Mesenchymal stem cell (in vitro differentiated cells and primary cell): ENCODE results near the gene PCK2.

ENCODE experiments used
- DNase-seq: peaks from one replicate; pipeline ENCODE4 v3.0.0-alpha.2; 2013
- H2AFZ ChIP-seq: one replicate; pipeline ENCODE4 v1.6.1; 2013; ENCODE audit warnings: low read depth, mild to moderate bottlenecking, control low read depth, inconsistent platforms, low read length, moderate library complexity
- H2AK5ac ChIP-seq: 2 replicates; pipeline ENCODE4 v1.6.1; 2013; ENCODE audit warnings: low read length, moderate library complexity, mild to moderate bottlenecking, inconsistent platforms; ENCODE audit not compliant: severe bottlenecking
- H2BK120ac ChIP-seq: one replicate; pipeline ENCODE4 v1.6.1; 2013; ENCODE audit warnings: low read depth, mild to moderate bottlenecking, inconsistent platforms, low read length, moderate library complexity
- H2BK12ac ChIP-seq, 2 experiments: one replicate each; pipeline ENCODE4 v1.6.1; 2013; ENCODE audit warnings: inconsistent platforms in 2 of 2, low read length in 2 of 2, mild to moderate bottlenecking in 2 of 2, moderate library complexity in 2 of 2, control low read depth in 1 of 2
- H2BK15ac ChIP-seq: one replicate; pipeline ENCODE4 v1.6.1; 2013; ENCODE audit warnings: mild to moderate bottlenecking, low read depth, inconsistent platforms; ENCODE audit not compliant: poor library complexity, severe bottlenecking
- H2BK5ac ChIP-seq: 2 replicates; pipeline ENCODE4 v1.6.1; 2013; ENCODE audit warnings: low read depth, mild to moderate bottlenecking, low read length, control low read depth, inconsistent platforms; ENCODE audit not compliant: poor library complexity, severe bottlenecking
- H3K14ac ChIP-seq, 2 experiments: one replicate each; pipeline ENCODE4 v1.6.1; 2013; ENCODE audit warnings: inconsistent platforms in 2 of 2, low read length in 2 of 2, control low read depth in 1 of 2, mild to moderate bottlenecking in 1 of 2, moderate library complexity in 1 of 2
- H3K18ac ChIP-seq, 2 experiments: one replicate each; pipeline ENCODE4 v1.6.1; 2013; ENCODE audit warnings: inconsistent platforms in 2 of 2, low read length in 2 of 2, control low read depth in 1 of 2, low read depth in 1 of 2, mild to moderate bottlenecking in 1 of 2
- H3K23ac ChIP-seq, 2 experiments: one replicate each; pipeline ENCODE4 v1.6.1; 2013; ENCODE audit warnings: inconsistent platforms in 2 of 2, low read length in 2 of 2, mild to moderate bottlenecking in 2 of 2, moderate library complexity in 2 of 2, control low read depth in 1 of 2
- H3K27ac ChIP-seq: 2 replicates; pipeline ENCODE4 v1.5.1; 2013; ENCODE audit warnings: mild to moderate bottlenecking, moderate library complexity, low read length, control low read depth, inconsistent platforms; ENCODE audit not compliant: poor library complexity, severe bottlenecking
- H3K27me3 ChIP-seq, 2 experiments: 2 replicates each; pipeline versions ENCODE4 v1.6.1 to v1.7.0; 2013; ENCODE audit warnings: low read length in 2 of 2, mild to moderate bottlenecking in 2 of 2, moderate library complexity in 2 of 2, control low read depth in 1 of 2, inconsistent platforms in 1 of 2; ENCODE audit not compliant: control insufficient read depth in 1 of 2, insufficient read depth in 1 of 2
- H3K36me3 ChIP-seq, 2 experiments: 2 replicates each; pipeline versions ENCODE4 v1.6.1 to v1.7.0; 2013; ENCODE audit warnings: low read length in 2 of 2, control low read depth in 1 of 2, inconsistent platforms in 1 of 2, low read depth in 1 of 2, mild to moderate bottlenecking in 1 of 2; ENCODE audit not compliant: insufficient read depth in 2 of 2, control insufficient read depth in 1 of 2
- H3K4ac ChIP-seq, 2 experiments: one replicate each; pipeline ENCODE4 v1.6.1; 2013; ENCODE audit warnings: inconsistent platforms in 2 of 2, low read length in 2 of 2, mild to moderate bottlenecking in 2 of 2, moderate library complexity in 2 of 2, control low read depth in 1 of 2, low read depth in 1 of 2
- H3K4me1 ChIP-seq: 2 replicates; pipeline ENCODE4 v1.6.1; 2013; ENCODE audit warnings: low read depth, low read length, control low read depth; ENCODE audit not compliant: control insufficient read depth, insufficient read depth
- H3K4me2 ChIP-seq: 2 replicates; pipeline ENCODE4 v1.6.1; 2013; ENCODE audit warnings: low read length, mild to moderate bottlenecking, inconsistent platforms; ENCODE audit not compliant: poor library complexity, severe bottlenecking
- H3K4me3 ChIP-seq, 2 experiments: 2 replicates each; pipeline versions ENCODE4 v1.5.1 to v1.7.0; 2013; ENCODE audit warnings: low read length in 2 of 2, mild to moderate bottlenecking in 2 of 2, control low read depth in 1 of 2, low read depth in 1 of 2; ENCODE audit not compliant: insufficient read depth in 1 of 2
- H3K79me1 ChIP-seq: replicated peaks from 2 replicates; pipeline ENCODE4 v1.6.1; 2013; ENCODE audit warnings: mild to moderate bottlenecking, control low read depth, low read length, inconsistent platforms; ENCODE audit not compliant: poor library complexity, severe bottlenecking
- H3K9ac ChIP-seq: 2 replicates; pipeline ENCODE4 v1.7.0; 2013; ENCODE audit warnings: mild to moderate bottlenecking, low read length, moderate library complexity
- H3K9me3 ChIP-seq: 2 replicates; pipeline ENCODE4 v1.7.0; 2013; ENCODE audit warnings: mild to moderate bottlenecking, low read length; ENCODE audit not compliant: control insufficient read depth
- H4K8ac ChIP-seq: one replicate; pipeline ENCODE4 v1.6.1; 2013; ENCODE audit warnings: inconsistent platforms, mild to moderate bottlenecking, low read length, moderate library complexity
- H4K91ac ChIP-seq: one replicate; pipeline ENCODE4 v1.6.1; 2013; ENCODE audit warnings: mild to moderate bottlenecking, low read length, inconsistent platforms
- WGBS: methylation state at CpG from one replicate; pipeline ENCODE4 v1.1.7; 2013; ENCODE audit warnings: mixed read lengths; 5-methylcytosine and 5-hydroxymethylcytosine counted together

PCK2 gene

GRCh38 chr14:24098927-24099813 lies 5.1 kb downstream of the PCK2 start:
- Histone ChIP-seq H4K91ac (peak overlapping the region; percentile 1), H2BK12ac (no peak overlapping the region), H3K4ac (no peak overlapping the region), H3K4me3 (no peak overlapping the region), H3K18ac (no peak overlapping the region), H3K4me2 (no peak overlapping the region), H3K27me3 (no peaks in the 10 kb centered on the region), H2AK5ac (no peak overlapping the region), H2BK120ac (no peak overlapping the region), H2BK5ac (no peak overlapping the region), H3K4me1 (peaks cover 10% of the 10 kb centered on the region), H3K14ac (no peak overlapping the region), H3K9ac (no peak overlapping the region), H3K36me3 (peaks cover 20 to 37% of the 10 kb centered on the region in 2 experiments), H4K8ac (no peak overlapping the region), H2BK15ac (no peak overlapping the region), H2AFZ (no peak overlapping the region), H3K23ac (no peak overlapping the region), H3K27ac (no peak overlapping the region), H3K79me1 (peaks cover 11% of the 10 kb centered on the region), H3K9me3 (no peaks in the 10 kb centered on the region)
- 97% methylated on average over 17 of the region's 17 CpGs for WGBS
- DNase-seq: no peak

GRCh38 chr14:24100197-24100981 lies 6.3 kb downstream of the PCK2 start:
- Histone ChIP-seq H2BK120ac (no peak overlapping the region), H3K36me3 (peaks cover 20 to 37% of the 10 kb centered on the region in 2 experiments), H2BK12ac (no peak overlapping the region), H3K4ac (no peak overlapping the region), H2AFZ (no peak overlapping the region), H3K9ac (no peak overlapping the region), H3K4me1 (peaks cover 4% of the 10 kb centered on the region), H2BK15ac (no peak overlapping the region), H3K14ac (no peak overlapping the region), H2BK5ac (no peak overlapping the region), H3K79me1 (peaks cover 11% of the 10 kb centered on the region), H4K8ac (no peak overlapping the region), H3K4me2 (no peak overlapping the region), H3K18ac (no peak overlapping the region), H4K91ac (no peak overlapping the region), H3K4me3 (no peak overlapping the region), H3K9me3 (no peaks in the 10 kb centered on the region), H3K27ac (no peak overlapping the region), H3K27me3 (no peaks in the 10 kb centered on the region), H2AK5ac (no peak overlapping the region), H3K23ac (no peak overlapping the region)
- WGBS: 93% methylated on average over 4 of the region's 4 CpGs
- DNase-seq: no peak

- 96% methylated on average over 3 of the region's 3 CpGs for WGBS
- no peak overlapping the region for H2AK5ac ChIP-seq
- H3K18ac ChIP-seq: no peak overlapping the region
- no peak overlapping the region for H4K91ac ChIP-seq
- H3K27ac ChIP-seq: no peak overlapping the region
- no peak overlapping the region for H3K23ac ChIP-seq
- no peak overlapping the region for H2BK120ac ChIP-seq
- H2BK15ac ChIP-seq: no peak overlapping the region
- no peak overlapping the region for H3K4me2 ChIP-seq
- no peak for DNase-seq
- H3K36me3 ChIP-seq: peaks cover 20 to 37% of the 10 kb centered on the region in 2 experiments
- no peaks in the 10 kb centered on the region for H3K9me3 ChIP-seq
- H3K27me3 ChIP-seq: no peaks in the 10 kb centered on the region
- no peak overlapping the region for H2AFZ ChIP-seq
- no peak overlapping the region for H3K9ac ChIP-seq
- H3K14ac ChIP-seq: no peak overlapping the region
- no peaks in the 10 kb centered on the region for H3K4me1 ChIP-seq
- H3K4me3 ChIP-seq: no peak overlapping the region
- no peak overlapping the region for H2BK12ac ChIP-seq
- peaks cover 8% of the 10 kb centered on the region for H3K79me1 ChIP-seq
- H2BK5ac ChIP-seq: no peak overlapping the region
- no peak overlapping the region for H4K8ac ChIP-seq
- no peak overlapping the region for H3K4ac ChIP-seq
Measured at GRCh38 chr14:24100982-24101494, 6.9 kb downstream of the PCK2 start.
